Prostate gland (tissue), 2 donors: ENCODE data around the gene EIF4G1. TPM values are rescaled to one million over a fixed set of nuclear protein-coding genes. Genes with fewer than 3 reads are reported as not detected.

ENCODE experiments used
- DNase-seq: peaks from one replicate; pipeline ENCODE4 v3.0.0-alpha.2; 2019; ENCODE audit warnings: low spot score
- H3K27ac ChIP-seq, 2 donors: fragments of 200-600 bp; sonication (generic); 2 replicates each; pipeline ENCODE4 v1.5.1; 2017 to 2019
- H3K27me3 ChIP-seq: fragments of 200-600 bp; sonication (generic); replicated peaks from 2 replicates; pipeline ENCODE4 v1.5.1; 2019; ENCODE audit not compliant: insufficient read depth
- H3K36me3 ChIP-seq, 2 donors: fragments of 200-600 bp; sonication (generic); 1 replicate in 1 of 2; 2 replicates in 1 of 2; pipeline versions ENCODE4 v1.5.1 to v1.8.1; 2017 to 2019
- H3K4me1 ChIP-seq: fragments of 200-600 bp; sonication (generic); replicated peaks from 2 replicates; pipeline ENCODE4 v1.5.1; 2019
- H3K4me3 ChIP-seq, 2 donors: fragments of 200-600 bp; sonication (generic); 2 replicates each; pipeline ENCODE4 v1.5.1; 2017 to 2019
- H3K9me3 ChIP-seq: fragments of 200-600 bp; sonication (generic); 2 replicates; pipeline ENCODE4 v1.5.1; 2017
- POLR2A ChIP-seq: fragments of 450-650 bp; IDR thresholded peaks from one replicate; pipeline ENCODE4 v1.6.1; 2016; ENCODE audit warnings: antibody characterized with exemption, mild to moderate bottlenecking
- POLR2AphosphoS5 ChIP-seq: sonication (generic); formaldehyde crosslinking; IDR thresholded peaks from one replicate; pipeline ENCODE4 v1.6.1; 2017; ENCODE audit warnings: antibody characterized with exemption
- WGBS: methylation state at CpG from one replicate; pipeline ENCODE4 v1.1.5; 2018; 5-methylcytosine and 5-hydroxymethylcytosine counted together
- intact Hi-C: fragments of 100-400 bp; cut with DNase I; formaldehyde crosslinking; loops from one replicate; pipeline ENCODE4 v1.14.2; 2022
- total RNA-seq, 2 donors: library from RNA; depleted of rRNA; stranded (reverse); fragments of >200 nt; gene quantifications; one replicate each; pipeline ENCODE4 v1.1.0, GENCODE V29; 2016
- TF ChIP-seq, protein P1 (sequence below), 4 experiments: fragments of 200-600 bp in 2 of 4; fragments of 450-650 bp in 2 of 4; sonication (generic) in 2 of 4; IDR thresholded peaks; 1 replicate in 3 of 4; 2 replicates in 1 of 4; pipeline ENCODE4 v1.5.1; 2016 to 2019; ENCODE audit warnings: antibody characterized with exemption in 4 of 4, mild to moderate bottlenecking in 2 of 4, moderate library complexity in 2 of 4

EIF4G1 gene
- total RNA-seq, 2 donors from 2014 or later = 331 to 370 TPM

DNA sequence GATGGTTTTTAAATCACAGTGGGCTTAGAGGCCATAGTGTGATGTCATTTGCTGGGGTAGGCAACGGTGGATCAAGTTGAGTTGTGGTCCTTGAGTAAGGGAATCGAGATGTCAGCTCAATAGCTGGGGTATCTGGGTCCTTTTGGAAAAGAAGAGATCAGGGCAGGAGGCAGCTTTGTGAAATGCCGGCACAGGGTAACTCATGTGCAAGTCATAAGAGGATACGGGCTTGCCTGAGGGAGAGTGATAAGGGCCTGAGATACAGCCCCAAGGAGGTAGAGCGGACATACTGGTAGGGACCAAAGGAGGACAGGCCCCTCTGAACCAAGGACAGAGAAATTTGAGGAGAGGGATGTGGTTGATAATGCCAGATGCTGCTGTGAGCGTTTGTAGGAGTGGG lies 18.8 kb downstream of the EIF4G1 start:
- peaks cover 12% of the 10 kb centered on the region for H3K4me1 ChIP-seq
- H3K9me3 ChIP-seq = no peaks in the 10 kb centered on the region
- H3K27ac ChIP-seq = no peak overlapping the region
- intact Hi-C loops = no loop called here
- H3K27me3 ChIP-seq = no peaks in the 10 kb centered on the region
- WGBS = 81% methylated on average over 6 of the region's 6 CpGs
- no peak for DNase-seq
- TF ChIP-seq POLR2A = no peak
- TF ChIP-seq, protein P1, sequence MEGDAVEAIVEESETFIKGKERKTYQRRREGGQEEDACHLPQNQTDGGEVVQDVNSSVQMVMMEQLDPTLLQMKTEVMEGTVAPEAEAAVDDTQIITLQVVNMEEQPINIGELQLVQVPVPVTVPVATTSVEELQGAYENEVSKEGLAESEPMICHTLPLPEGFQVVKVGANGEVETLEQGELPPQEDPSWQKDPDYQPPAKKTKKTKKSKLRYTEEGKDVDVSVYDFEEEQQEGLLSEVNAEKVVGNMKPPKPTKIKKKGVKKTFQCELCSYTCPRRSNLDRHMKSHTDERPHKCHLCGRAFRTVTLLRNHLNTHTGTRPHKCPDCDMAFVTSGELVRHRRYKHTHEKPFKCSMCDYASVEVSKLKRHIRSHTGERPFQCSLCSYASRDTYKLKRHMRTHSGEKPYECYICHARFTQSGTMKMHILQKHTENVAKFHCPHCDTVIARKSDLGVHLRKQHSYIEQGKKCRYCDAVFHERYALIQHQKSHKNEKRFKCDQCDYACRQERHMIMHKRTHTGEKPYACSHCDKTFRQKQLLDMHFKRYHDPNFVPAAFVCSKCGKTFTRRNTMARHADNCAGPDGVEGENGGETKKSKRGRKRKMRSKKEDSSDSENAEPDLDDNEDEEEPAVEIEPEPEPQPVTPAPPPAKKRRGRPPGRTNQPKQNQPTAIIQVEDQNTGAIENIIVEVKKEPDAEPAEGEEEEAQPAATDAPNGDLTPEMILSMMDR (IDR thresholded peaks at IDR 0.05) = no peak
- TF ChIP-seq POLR2AphosphoS5 = no peak
- H3K4me3 ChIP-seq = no peak overlapping the region
- peaks cover 20 to 40% of the 10 kb centered on the region in 2 donors for H3K36me3 ChIP-seq

DNA sequence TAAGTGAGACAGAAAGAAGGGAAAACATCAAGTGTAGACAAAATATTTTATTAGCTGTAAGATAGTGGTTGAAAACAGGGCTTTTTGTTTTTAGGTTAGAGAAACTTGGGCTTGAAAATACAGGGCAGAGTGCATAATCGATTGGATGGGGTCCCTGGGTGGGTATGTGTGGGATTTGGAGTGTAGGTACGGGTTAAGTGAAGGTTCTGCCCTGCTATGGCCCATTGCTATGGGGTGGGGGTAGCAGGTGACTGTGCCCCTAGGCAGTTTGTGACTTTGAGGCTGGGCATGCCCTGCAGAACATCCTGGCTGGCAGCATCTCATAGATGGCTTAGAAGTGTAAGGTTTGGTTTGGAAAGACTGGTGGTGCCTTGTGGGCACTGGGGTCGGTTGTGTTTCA lies 19.3 kb downstream of the EIF4G1 start:
- H3K4me1 ChIP-seq = peaks cover 14% of the 10 kb centered on the region
- DNase-seq = no peak
- TF ChIP-seq POLR2AphosphoS5 (no peak), POLR2A (no peak)
- TF ChIP-seq, protein P1 (IDR thresholded peaks at IDR 0.05) = no peak
- no peaks in the 10 kb centered on the region for H3K27me3 ChIP-seq
- 79% methylated on average over 3 of the region's 3 CpGs for WGBS
- H3K9me3 ChIP-seq = no peaks in the 10 kb centered on the region
- H3K27ac ChIP-seq = no peak overlapping the region
- intact Hi-C loops = no loop called here
- H3K36me3 ChIP-seq = peaks cover 16 to 37% of the 10 kb centered on the region in 2 donors
- H3K4me3 ChIP-seq = no peak overlapping the region

DNA sequence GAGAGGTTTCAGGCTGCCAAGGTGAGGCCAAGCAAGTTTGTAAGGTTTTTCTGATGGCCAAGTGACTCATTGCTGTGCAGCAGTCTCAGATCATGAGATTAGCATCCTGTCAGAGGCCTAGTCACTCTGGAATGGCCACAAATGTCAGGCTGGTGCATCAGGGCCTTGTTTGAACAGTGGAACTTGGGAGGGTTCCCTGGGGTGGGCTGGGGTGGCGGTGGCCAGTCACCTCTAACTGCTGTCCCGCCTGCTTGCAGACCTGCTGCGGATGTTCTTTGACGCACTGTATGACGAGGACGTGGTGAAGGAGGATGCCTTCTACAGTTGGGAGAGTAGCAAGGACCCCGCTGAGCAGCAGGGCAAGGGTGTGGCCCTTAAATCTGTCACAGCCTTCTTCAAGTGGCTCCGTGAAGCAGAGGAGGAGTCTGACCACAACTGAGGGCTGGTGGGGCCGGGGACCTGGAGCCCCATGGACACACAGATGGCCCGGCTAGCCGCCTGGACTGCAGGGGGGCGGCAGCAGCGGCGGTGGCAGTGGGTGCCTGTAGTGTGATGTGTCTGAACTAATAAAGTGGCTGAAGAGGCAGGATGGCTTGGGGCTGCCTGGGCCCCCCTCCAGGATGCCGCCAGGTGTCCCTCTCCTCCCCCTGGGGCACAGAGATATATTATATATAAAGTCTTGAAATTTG lies 20.2 kb downstream of the EIF4G1 start:
- no peak overlapping the region for H3K4me3 ChIP-seq
- 74% methylated on average over 15 of the region's 15 CpGs for WGBS
- no peak for DNase-seq
- H3K27me3 ChIP-seq = no peaks in the 10 kb centered on the region
- H3K27ac ChIP-seq = peak overlapping the region; percentile 94 to 97
- TF ChIP-seq POLR2A = no peak
- no peak for TF ChIP-seq POLR2AphosphoS5
- TF ChIP-seq, protein P1 (IDR thresholded peaks at IDR 0.05) = no peak
- peaks cover 10 to 28% of the 10 kb centered on the region in 2 donors for H3K36me3 ChIP-seq
- H3K4me1 ChIP-seq = peaks cover 14% of the 10 kb centered on the region
- H3K9me3 ChIP-seq = no peaks in the 10 kb centered on the region
- intact Hi-C loops = no loop called here

DNA sequence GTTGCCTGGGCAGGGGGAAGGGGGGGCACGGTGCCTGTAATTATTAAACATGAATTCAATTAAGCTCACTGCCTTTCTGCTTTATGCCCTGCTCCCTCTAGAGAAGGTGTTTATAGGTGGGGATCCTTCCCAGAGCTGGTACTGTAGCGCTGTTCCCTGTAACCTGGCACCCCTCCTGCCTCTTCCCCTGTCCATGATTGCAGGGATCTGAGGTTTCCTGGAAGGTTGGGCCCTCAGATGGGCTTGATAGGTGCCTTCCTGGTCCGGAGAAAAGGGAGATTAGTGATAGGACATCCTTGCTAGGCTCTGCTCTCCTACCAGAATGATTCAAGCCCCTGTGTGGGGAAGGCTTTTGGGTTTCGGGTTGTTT lies 20.9 kb downstream of the EIF4G1 start:
- no peaks in the 10 kb centered on the region for H3K9me3 ChIP-seq
- TF ChIP-seq, protein P1 (IDR thresholded peaks at IDR 0.05) = no peak
- TF ChIP-seq POLR2AphosphoS5 = no peak
- no peak for TF ChIP-seq POLR2A
- no peaks in the 10 kb centered on the region for H3K27me3 ChIP-seq
- peaks cover 14% of the 10 kb centered on the region for H3K4me1 ChIP-seq
- H3K36me3 ChIP-seq = peaks cover 10 to 23% of the 10 kb centered on the region in 2 donors
- H3K4me3 ChIP-seq = peak overlapping the region in 1 of 2 donors; percentile 78
- intact Hi-C loops = no loop called here
- peak overlapping the region; percentile 94 to 97 for H3K27ac ChIP-seq
- peak; percentile 19 for DNase-seq
- WGBS = 23% methylated on average over 4 of the region's 4 CpGs
